HG02623 (cell line): ENCODE results near the gene TAF6.
A peak's percentile ranks its signal among the peaks of the same experiment; 100 is the strongest.

Experiments
- ATAC-seq: cut with Tn5 transposase; IDR thresholded peaks from one replicate; pipeline ENCODE4 v1.9.1; 2021; ENCODE audit warnings: moderate library complexity; ENCODE audit not compliant: unreplicated experiment

The TAF6 gene

GRCh38 chr7:100119072-100119969, at the start of gene TAF6, which contains the start of gene CNPY4:
TAF6 (minus strand) TSS chr7:100119358; CDS start chr7:100114209, 5,149 bp downstream.
CNPY4 (plus strand) TSS chr7:100119634; CDS start chr7:100119745, 111 bp downstream.
- peak; percentile 78 for ATAC-seq

- no peak for ATAC-seq
These were observed 48.8 kb upstream of the TAF6 start for GRCh38 chr7:100167912-100168323.

- no peak for ATAC-seq
These were observed 48.1 kb upstream of the TAF6 start for GRCh38 chr7:100166970-100167911.

GRCh38 chr7:100166317-100166940, 47.3 kb upstream of the TAF6 start:
- no peak for ATAC-seq

- no peak for ATAC-seq
These were observed 44.7 kb upstream of the TAF6 start for GRCh38 chr7:100163871-100164270.

GRCh38 chr7:100163006-100163531, 43.9 kb upstream of the TAF6 start:
- no peak for ATAC-seq

- ATAC-seq = no peak
These were observed 40.9 kb upstream of the TAF6 start for GRCh38 chr7:100160067-100160466.

GRCh38 chr7:100159099-100159623, 40.0 kb upstream of the TAF6 start:
- ATAC-seq = no peak

GRCh38 chr7:100158229-100159098, 39.3 kb upstream of the TAF6 start, which contains the start of gene TRAPPC14:
TRAPPC14 (minus strand) TSS chr7:100158723; CDS start chr7:100158499, 224 bp downstream.
- peak; percentile 72 for ATAC-seq

GRCh38 chr7:100157334-100158228, 38.4 kb upstream of the TAF6 start:
- ATAC-seq = no peak

GRCh38 chr7:100157069-100157333, 37.8 kb upstream of the TAF6 start:
- ATAC-seq = no peak

GRCh38 chr7:100156331-100157068, 37.3 kb upstream of the TAF6 start:
- no peak for ATAC-seq

GRCh38 chr7:100155553-100156317, 36.6 kb upstream of the TAF6 start:
- ATAC-seq = no peak

GRCh38 chr7:100154651-100155491, 35.7 kb upstream of the TAF6 start:
- no peak for ATAC-seq

- ATAC-seq = no peak
These were observed 34.8 kb upstream of the TAF6 start for GRCh38 chr7:100153708-100154535.
